Measurements from ENCODE around the gene PTPRA. TPM values are rescaled to one million over a fixed set of nuclear protein-coding genes. Genes with fewer than 3 reads are reported as not detected.

The PTPRA gene
- total and polyA plus RNA-seq, 2 of the 4 experiments (the other 2 are of a cell fraction), result 35.0 to 50.0 TPM

GRCh38 chr20:3038454-3038853 lies 165.2 kb downstream of the PTPRA start:
- no peak overlapping the region for H2AK9ac ChIP-seq (replicated peaks; ENCODE audit: low read depth, low read length, poor library complexity)
- no peak overlapping the region for H2BK15ac ChIP-seq (ENCODE audit: low read depth, low read length)
- H2BK5ac ChIP-seq (ENCODE audit: low read depth, low read length, poor library complexity, severe bottlenecking), result no peak overlapping the region
- no peak for TF ChIP-seq RCOR1 (IDR thresholded peaks at IDR 0.05; ENCODE audit: insufficient replicate concordance, low read length)
- no peaks in the 10 kb centered on the region for H3K9me3 ChIP-seq (ENCODE audit: control insufficient read depth, insufficient read depth, low read length)
- no TSS peak for BruUV-seq (replicated peaks)
- H3K14ac ChIP-seq (replicated peaks; ENCODE audit: low read depth, low read length), result no peak overlapping the region
- no peak overlapping the region for H3K9ac ChIP-seq (ENCODE audit: low read depth, low read length)
- H3K56ac ChIP-seq (ENCODE audit: extremely low read depth, insufficient read depth, low read length), result no peak overlapping the region
- no peak overlapping the region for H3K4me2 ChIP-seq (ENCODE audit: low read depth, low read length)
- H3K4ac ChIP-seq (ENCODE audit: low read depth, low read length), result no peak overlapping the region
- H3K4me3 ChIP-seq (ENCODE audit: insufficient read depth, low read depth, low read length), result no peak overlapping the region
- H3K23ac ChIP-seq (ENCODE audit: low read depth, low read length), result no peak overlapping the region
- ChIA-PET POLR2A (ENCODE audit: unreplicated experiment) (no interaction called here), CTCF (no interaction called here)
- H2BK20ac ChIP-seq (ENCODE audit: low read depth, low read length), result no peak overlapping the region
- no peak overlapping the region for H3K18ac ChIP-seq (ENCODE audit: low read depth, low read length)
- in situ Hi-C loops (cut with MboI; ENCODE audit: low sequenced_read_pairs) (no loop called here), dilution Hi-C loops (cut with HindIII; ENCODE audit: low sequenced_read_pairs, unreplicated experiment) (no loop called here), intact Hi-C loops (cut with micrococcal nuclease) (no loop called here)
- H3K79me1 ChIP-seq (ENCODE audit: low read depth in 1 of 2, low read length in 2 of 2), result no peaks in the 10 kb centered on the region
- no peak overlapping the region for H4K91ac ChIP-seq (ENCODE audit: insufficient read depth, low read depth, low read length)
- H3K27me3 ChIP-seq (ENCODE audit: control insufficient read depth, insufficient read depth, low read length), result no peaks in the 10 kb centered on the region
- no peaks in the 10 kb centered on the region for H4K20me1 ChIP-seq (ENCODE audit: insufficient read depth, low read length)
- ATAC-seq (ENCODE audit: low read depth) (no peak), DNase-seq (no peak)
- no peak overlapping the region for H2AK5ac ChIP-seq (ENCODE audit: low read depth, low read length)
- peaks cover 54% of the 10 kb centered on the region for H3K36me3 ChIP-seq (ENCODE audit: control insufficient read depth, insufficient read depth, low read length)
- peaks cover 6% of the 10 kb centered on the region; the same call in 1 of the 2 replicates for H3K4me1 ChIP-seq (ENCODE audit: control insufficient read depth, insufficient read depth, low read length)
- H4K5ac ChIP-seq (ENCODE audit: low read depth, low read length), result no peak overlapping the region
- H2AFZ ChIP-seq (replicated peaks; ENCODE audit: low read length, poor library complexity), result no peak overlapping the region
- no peaks in the 10 kb centered on the region for H3K9me1 ChIP-seq (ENCODE audit: insufficient read depth, low read length)
- WGBS, 2 experiments (ENCODE audit: extremely low coverage in 2 of 2, insufficient read length in 1 of 2), result no CpG with 5 or more reads among the region's 5 CpGs
- H4K8ac ChIP-seq (ENCODE audit: low read depth in 2 of 2, low read length in 2 of 2), result no peak overlapping the region
- no peak overlapping the region for H3K27ac ChIP-seq (ENCODE audit: insufficient read depth, low read length)
- no peak overlapping the region for H2BK120ac ChIP-seq (ENCODE audit: low read depth, low read length)

Data from IMR-90 (cell line).